Mesodermal cell (in vitro differentiated cells): ENCODE measurements around the gene DLG2.

Source experiments
- H3K27ac ChIP-seq: 2 replicates; pipeline ENCODE4 v1.7.0; 2013; ENCODE audit warnings: mild to moderate bottlenecking, low read depth, low read length, moderate library complexity; ENCODE audit not compliant: severe bottlenecking
- H3K36me3 ChIP-seq: 2 replicates; pipeline ENCODE4 v1.7.1; 2013; ENCODE audit warnings: mild to moderate bottlenecking, low read length, moderate library complexity; ENCODE audit not compliant: control insufficient read depth, insufficient read depth
- H3K4me1 ChIP-seq: one replicate; pipeline ENCODE4 v1.7.1; 2013; ENCODE audit warnings: mild to moderate bottlenecking, low read length; ENCODE audit not compliant: insufficient read depth, control insufficient read depth, poor library complexity, severe bottlenecking
- H3K4me3 ChIP-seq: 2 replicates; pipeline ENCODE4 v1.7.0; 2013; ENCODE audit warnings: low read length, control low read depth, mild to moderate bottlenecking; ENCODE audit not compliant: insufficient read depth, poor library complexity, severe bottlenecking; ENCODE audit errors: extremely low read depth
- H3K9me3 ChIP-seq: 2 replicates; pipeline ENCODE4 v1.7.1; 2013; ENCODE audit warnings: mild to moderate bottlenecking, low read length, moderate library complexity; ENCODE audit not compliant: control insufficient read depth
- WGBS, 2 experiments: methylation state at CpG; one replicate each; pipeline ENCODE4 v1.1.5; 2013; ENCODE audit warnings: missing lambda C conversion rate in 2 of 2; ENCODE audit not compliant: insufficient coverage in 2 of 2; 5-methylcytosine and 5-hydroxymethylcytosine counted together

The DLG2 gene

DNA sequence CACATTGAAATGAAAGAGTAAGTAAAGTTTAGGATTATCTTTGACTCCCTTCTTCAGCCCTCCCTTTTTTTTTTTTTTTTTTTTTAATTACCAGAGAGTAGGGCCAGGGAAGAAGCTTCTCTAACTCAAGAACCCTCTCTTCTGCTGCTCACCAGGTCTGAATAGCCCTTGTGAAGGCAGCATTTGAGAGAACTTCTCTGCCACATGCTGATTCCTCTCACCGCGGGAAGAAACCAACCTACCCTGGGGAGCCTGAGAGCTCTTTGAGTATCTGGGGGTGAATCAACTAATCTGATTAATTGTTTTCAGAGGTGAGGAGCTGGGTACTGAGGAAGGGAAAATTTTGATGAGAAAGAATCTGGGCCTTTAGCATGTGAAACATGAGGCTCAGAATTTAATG is 1906.5 kb downstream of the DLG2 start:
- Histone ChIP-seq H3K4me3 (no peak overlapping the region), H3K27ac (no peak overlapping the region), H3K4me1 (peaks cover 22% of the 10 kb centered on the region), H3K36me3 (no peaks in the 10 kb centered on the region), H3K9me3 (no peaks in the 10 kb centered on the region)
- 20% methylated on average over 2 of the region's 2 CpGs; no CpG with 5 or more reads in 1 of the 2 experiments for WGBS, 2 experiments

GRCh38 chr11:83717537-83717936 is 1909.6 kb downstream of the DLG2 start:
- peaks cover 17% of the 10 kb centered on the region for H3K4me1 ChIP-seq
- H3K27ac ChIP-seq = peak overlapping the region; percentile 88
- no peak overlapping the region for H3K4me3 ChIP-seq
- no peaks in the 10 kb centered on the region for H3K9me3 ChIP-seq
- 73 to 89% methylated on average over 1 to 3 of the region's 3 CpGs for WGBS, 2 experiments
- H3K36me3 ChIP-seq = no peaks in the 10 kb centered on the region

DNA sequence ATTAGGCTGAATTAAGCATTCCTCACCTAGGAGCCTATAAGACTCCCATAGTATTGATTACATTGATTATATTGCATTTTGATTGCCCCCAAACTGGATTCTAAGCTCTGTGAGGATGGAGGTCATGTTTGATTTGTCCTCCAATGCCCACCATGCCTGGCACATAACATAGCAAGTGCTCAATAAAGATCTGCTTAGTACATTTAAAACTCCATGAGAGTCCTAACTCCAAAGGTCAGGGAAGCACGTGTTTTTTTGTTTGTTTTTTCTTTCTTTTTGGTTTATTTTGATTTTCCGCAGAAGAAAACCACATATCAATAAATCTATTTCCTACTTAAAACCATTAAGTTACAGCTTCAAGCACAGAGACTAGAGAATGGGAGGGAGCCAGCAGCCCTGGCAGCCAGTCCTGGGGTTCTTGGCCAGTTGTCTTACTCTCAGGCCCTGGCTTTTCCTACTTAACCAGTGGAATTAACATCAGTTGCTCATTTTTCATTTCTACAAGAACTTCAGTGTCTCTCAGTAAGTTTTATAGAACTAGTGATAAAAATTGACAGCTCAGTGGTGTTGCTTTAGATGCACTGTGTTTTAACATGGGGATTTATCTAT is 1911.1 kb downstream of the DLG2 start:
- Histone ChIP-seq H3K9me3 (no peaks in the 10 kb centered on the region), H3K4me1 (peaks cover 8% of the 10 kb centered on the region), H3K27ac (no peak overlapping the region), H3K36me3 (no peaks in the 10 kb centered on the region), H3K4me3 (no peak overlapping the region)
- no CpG with 5 or more reads among the region's 2 CpGs for WGBS, 2 experiments

GRCh38 chr11:83713708-83714107 is 1913.4 kb downstream of the DLG2 start:
- no peak overlapping the region for H3K27ac ChIP-seq
- 94 to 100% methylated on average over 1 to 2 of the region's 2 CpGs for WGBS, 2 experiments

GRCh38 chr11:83711106-83711527 is 1916.0 kb downstream of the DLG2 start:
- H3K9me3 ChIP-seq = no peaks in the 10 kb centered on the region
- no peaks in the 10 kb centered on the region for H3K36me3 ChIP-seq
- 93 to 97% methylated on average over 5 of the region's 5 CpGs for WGBS, 2 experiments
- no peak overlapping the region for H3K4me3 ChIP-seq
- no peak overlapping the region for H3K27ac ChIP-seq
- no peaks in the 10 kb centered on the region for H3K4me1 ChIP-seq

More at GRCh38 chr11:83713708-83714107, 1913.4 kb downstream of the DLG2 start:
- Histone ChIP-seq H3K36me3 (no peaks in the 10 kb centered on the region), H3K4me1 (no peaks in the 10 kb centered on the region), H3K4me3 (no peak overlapping the region), H3K9me3 (no peaks in the 10 kb centered on the region)

- Histone ChIP-seq H3K9me3 (no peaks in the 10 kb centered on the region), H3K4me3 (no peak overlapping the region), H3K27ac (no peak overlapping the region), H3K36me3 (no peaks in the 10 kb centered on the region), H3K4me1 (no peaks in the 10 kb centered on the region)
Measured at GRCh38 chr11:83709434-83709833, 1917.7 kb downstream of the DLG2 start.

- Histone ChIP-seq H3K36me3 (no peaks in the 10 kb centered on the region), H3K4me1 (no peaks in the 10 kb centered on the region), H3K27ac (no peak overlapping the region), H3K9me3 (no peaks in the 10 kb centered on the region), H3K4me3 (no peak overlapping the region)
- 92 to 94% methylated on average over 4 to 6 of the region's 6 CpGs for WGBS, 2 experiments
Measured at GRCh38 chr11:83706566-83706965, 1920.6 kb downstream of the DLG2 start.

GRCh38 chr11:83702796-83703195 is 1924.3 kb downstream of the DLG2 start:
- 88% methylated on average over 2 of the region's 2 CpGs; no CpG with 5 or more reads in 1 of the 2 experiments for WGBS, 2 experiments

GRCh38 chr11:83697518-83697917 is 1929.6 kb downstream of the DLG2 start:
- Histone ChIP-seq H3K9me3 (no peaks in the 10 kb centered on the region), H3K4me3 (no peak overlapping the region), H3K27ac (no peak overlapping the region), H3K36me3 (no peaks in the 10 kb centered on the region), H3K4me1 (peaks cover 12% of the 10 kb centered on the region)
- 80 to 88% methylated on average over 1 of the region's 2 CpGs for WGBS, 2 experiments

More at GRCh38 chr11:83702796-83703195, 1924.3 kb downstream of the DLG2 start:
- Histone ChIP-seq H3K36me3 (no peaks in the 10 kb centered on the region), H3K4me3 (no peak overlapping the region), H3K27ac (no peak overlapping the region), H3K4me1 (no peaks in the 10 kb centered on the region), H3K9me3 (no peaks in the 10 kb centered on the region)

GRCh38 chr11:83695046-83695445 is 1932.1 kb downstream of the DLG2 start:
- WGBS, 2 experiments = 96 to 97% methylated on average over 3 of the region's 3 CpGs
- Histone ChIP-seq H3K4me1 (peaks cover 12% of the 10 kb centered on the region), H3K27ac (no peak overlapping the region), H3K9me3 (no peaks in the 10 kb centered on the region), H3K4me3 (no peak overlapping the region), H3K36me3 (no peaks in the 10 kb centered on the region)

DNA sequence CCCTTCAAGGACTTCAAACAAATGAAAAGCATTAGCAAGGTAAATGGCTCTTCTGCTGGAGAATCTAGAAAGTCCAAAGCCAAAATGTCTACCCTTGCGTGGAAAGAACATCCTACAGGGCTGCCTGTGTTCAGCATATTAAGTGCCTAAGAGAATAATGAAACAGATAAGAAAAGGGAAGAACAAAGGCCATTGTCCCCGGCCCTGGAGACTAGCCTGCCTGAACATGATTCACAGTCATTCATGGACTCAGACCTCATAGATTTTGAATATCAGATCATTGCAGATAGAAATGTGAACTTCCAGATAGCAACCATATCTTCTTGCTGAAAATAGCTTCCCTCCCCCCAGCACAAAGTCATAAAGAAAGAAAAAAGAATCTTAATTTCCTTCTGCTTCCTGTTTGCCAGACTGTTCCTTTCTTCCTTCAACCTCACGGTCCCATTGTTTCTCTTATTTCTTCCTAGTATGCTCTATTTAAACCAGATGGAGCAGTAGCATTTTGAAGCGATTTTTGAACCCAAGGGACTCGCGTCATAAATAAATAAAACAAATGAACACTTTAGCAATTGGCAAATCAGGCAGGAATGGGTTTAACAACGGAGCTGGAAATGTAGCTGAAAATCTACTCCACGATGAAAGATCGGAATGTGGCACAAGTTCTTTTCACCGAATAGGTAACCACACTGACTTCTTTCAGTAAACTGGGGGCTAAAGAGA is 1932.8 kb downstream of the DLG2 start:
- WGBS, 2 experiments = 91% methylated on average over 5 of the region's 10 CpGs

More for the DNA sequence above, 1932.8 kb downstream of the DLG2 start:
- no peaks in the 10 kb centered on the region for H3K9me3 ChIP-seq
- H3K4me1 ChIP-seq = peaks cover 12% of the 10 kb centered on the region
- H3K4me3 ChIP-seq = no peak overlapping the region
- no peaks in the 10 kb centered on the region for H3K36me3 ChIP-seq
- H3K27ac ChIP-seq = no peak overlapping the region
